Gastroesophageal sphincter (tissue), 4 donors: Measurements from ENCODE around the gene ZBTB40. TPM values are rescaled to one million over a fixed set of nuclear protein-coding genes. Genes with fewer than 3 reads are reported as not detected.
A peak's percentile ranks its signal among the peaks of the same experiment; 100 is the strongest.

Source experiments
- ATAC-seq: fragments of 150-250 bp; one replicate; pipeline ENCODE4 v1.9.1; 2016; ENCODE audit warnings: mild to moderate bottlenecking, moderate library complexity
- H3K27ac ChIP-seq, 4 donors: fragments of 200-600 bp; sonication (generic) in 3 of 4; 1 replicate in 3 of 4; 2 replicates in 1 of 4; pipeline ENCODE4 v1.5.1; 2016 to 2019
- H3K27me3 ChIP-seq: fragments of 200-600 bp; sonication (generic); one replicate; pipeline ENCODE4 v1.5.1; 2019
- H3K36me3 ChIP-seq, 2 donors: fragments of 200-600 bp; sonication (generic); one replicate each; pipeline ENCODE4 v1.5.1; 2019; ENCODE audit warnings: control low read depth in 1 of 2
- H3K4me1 ChIP-seq, 3 donors: fragments of 200-600 bp; sonication (generic); 1 replicate in 2 of 3; 2 replicates in 1 of 3; pipeline ENCODE4 v1.5.1; 2016 to 2019; ENCODE audit warnings: control low read depth in 2 of 3
- H3K4me3 ChIP-seq, 2 donors: fragments of 200-600 bp; sonication (generic); one replicate each; pipeline ENCODE4 v1.5.1; 2019; ENCODE audit warnings: mild to moderate bottlenecking in 1 of 2, moderate library complexity in 1 of 2
- H3K9me3 ChIP-seq, 3 donors: fragments of 200-600 bp; sonication (generic); one replicate each; pipeline ENCODE4 v1.5.1; 2017 to 2019; ENCODE audit warnings: control low read depth in 2 of 3
- EP300 ChIP-seq: sonication (generic); formaldehyde crosslinking; IDR thresholded peaks from one replicate; pipeline ENCODE4 v1.6.1; 2017; ENCODE audit warnings: antibody characterized with exemption, mild to moderate bottlenecking
- POLR2A ChIP-seq, 2 donors: fragments of 450-650 bp; IDR thresholded peaks; one replicate each; pipeline ENCODE4 v1.6.1; 2017; ENCODE audit warnings: antibody characterized with exemption in 2 of 2, mild to moderate bottlenecking in 2 of 2, moderate library complexity in 1 of 2
- POLR2AphosphoS5 ChIP-seq: sonication (generic); formaldehyde crosslinking; IDR thresholded peaks from one replicate; pipeline ENCODE4 v1.6.1; 2017; ENCODE audit warnings: antibody characterized with exemption
- WGBS, 2 donors: methylation state at CpG; one replicate each; pipeline ENCODE4 v1.1.5; 2018; ENCODE audit warnings: low coverage in 1 of 2; 5-methylcytosine and 5-hydroxymethylcytosine counted together
- total RNA-seq, 4 donors: library from RNA; depleted of rRNA; stranded (reverse); fragments of >200 nt; gene quantifications; one replicate each; pipeline ENCODE4 v1.1.0, GENCODE V29; 2016
- TF ChIP-seq, protein P1 (sequence below), 4 experiments: fragments of 200-600 bp in 2 of 4; fragments of 450-650 bp in 2 of 4; sonication (generic) in 1 of 4; IDR thresholded peaks; one replicate each; pipeline ENCODE4 v1.5.1; 2017 to 2019; ENCODE audit warnings: antibody characterized with exemption in 4 of 4, mild to moderate bottlenecking in 2 of 4, moderate library complexity in 2 of 4

The ZBTB40 gene, protein sequence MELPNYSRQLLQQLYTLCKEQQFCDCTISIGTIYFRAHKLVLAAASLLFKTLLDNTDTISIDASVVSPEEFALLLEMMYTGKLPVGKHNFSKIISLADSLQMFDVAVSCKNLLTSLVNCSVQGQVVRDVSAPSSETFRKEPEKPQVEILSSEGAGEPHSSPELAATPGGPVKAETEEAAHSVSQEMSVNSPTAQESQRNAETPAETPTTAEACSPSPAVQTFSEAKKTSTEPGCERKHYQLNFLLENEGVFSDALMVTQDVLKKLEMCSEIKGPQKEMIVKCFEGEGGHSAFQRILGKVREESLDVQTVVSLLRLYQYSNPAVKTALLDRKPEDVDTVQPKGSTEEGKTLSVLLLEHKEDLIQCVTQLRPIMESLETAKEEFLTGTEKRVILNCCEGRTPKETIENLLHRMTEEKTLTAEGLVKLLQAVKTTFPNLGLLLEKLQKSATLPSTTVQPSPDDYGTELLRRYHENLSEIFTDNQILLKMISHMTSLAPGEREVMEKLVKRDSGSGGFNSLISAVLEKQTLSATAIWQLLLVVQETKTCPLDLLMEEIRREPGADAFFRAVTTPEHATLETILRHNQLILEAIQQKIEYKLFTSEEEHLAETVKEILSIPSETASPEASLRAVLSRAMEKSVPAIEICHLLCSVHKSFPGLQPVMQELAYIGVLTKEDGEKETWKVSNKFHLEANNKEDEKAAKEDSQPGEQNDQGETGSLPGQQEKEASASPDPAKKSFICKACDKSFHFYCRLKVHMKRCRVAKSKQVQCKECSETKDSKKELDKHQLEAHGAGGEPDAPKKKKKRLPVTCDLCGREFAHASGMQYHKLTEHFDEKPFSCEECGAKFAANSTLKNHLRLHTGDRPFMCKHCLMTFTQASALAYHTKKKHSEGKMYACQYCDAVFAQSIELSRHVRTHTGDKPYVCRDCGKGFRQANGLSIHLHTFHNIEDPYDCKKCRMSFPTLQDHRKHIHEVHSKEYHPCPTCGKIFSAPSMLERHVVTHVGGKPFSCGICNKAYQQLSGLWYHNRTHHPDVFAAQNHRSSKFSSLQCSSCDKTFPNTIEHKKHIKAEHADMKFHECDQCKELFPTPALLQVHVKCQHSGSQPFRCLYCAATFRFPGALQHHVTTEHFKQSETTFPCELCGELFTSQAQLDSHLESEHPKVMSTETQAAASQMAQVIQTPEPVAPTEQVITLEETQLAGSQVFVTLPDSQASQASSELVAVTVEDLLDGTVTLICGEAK
- total RNA-seq: 10 to 100 TPM; 13.8 to 28.2 (median 18.4) TPM

DNA sequence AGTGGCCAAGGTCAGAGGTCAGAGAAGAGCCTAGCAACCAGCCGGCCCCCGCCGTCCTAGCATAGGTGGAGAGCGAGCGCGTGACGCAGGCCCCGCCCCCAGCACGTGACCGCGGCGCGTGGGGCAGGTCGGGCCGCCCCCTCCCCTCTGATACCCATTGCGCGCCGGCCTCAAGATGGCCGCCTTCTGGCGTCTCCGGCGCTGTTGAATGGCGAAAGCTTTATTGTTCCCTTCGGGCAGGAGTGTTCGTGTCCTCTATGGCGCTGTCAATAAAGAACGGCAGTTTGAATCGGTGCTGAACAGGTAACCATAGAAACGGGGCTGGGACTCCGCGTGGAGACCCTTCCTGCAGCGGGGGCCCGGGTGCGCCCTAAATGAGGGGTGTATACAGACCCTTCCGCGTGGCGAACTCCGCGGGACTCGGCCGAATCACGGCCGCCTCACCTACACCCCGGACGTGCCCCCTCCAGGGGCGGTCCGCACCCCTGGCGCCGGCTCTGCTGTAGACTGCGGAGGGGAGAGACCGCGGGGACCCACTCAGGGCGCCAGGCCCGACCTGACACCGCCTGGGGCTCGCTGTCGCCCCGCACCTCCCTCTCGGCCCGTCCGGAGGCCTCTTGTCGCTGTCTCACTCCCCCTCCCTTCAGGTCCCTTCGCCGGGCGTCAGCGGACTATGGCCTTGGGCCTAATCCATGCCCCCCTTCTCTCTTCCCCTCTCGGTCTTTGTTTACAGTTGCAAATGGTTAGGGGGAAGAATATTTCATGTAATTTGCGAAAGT, at the start of gene ZBTB40:
TSS of gene ZBTB40 (plus strand) at position 150 of the 779 bp plus-strand sequence. CDS start 38,098 bp downstream, outside the sequence.
- H3K9me3 ChIP-seq: no peaks in the 10 kb centered on the region
- peak; percentile 95 for ATAC-seq
- no peaks in the 10 kb centered on the region for H3K36me3 ChIP-seq
- peak; percentile 23 to 58 for TF ChIP-seq POLR2A (IDR thresholded peaks at IDR 0.05)
- no peak for TF ChIP-seq EP300
- TF ChIP-seq POLR2AphosphoS5: peak; percentile 94
- peak within 1 kb of the TSS; percentile 73 to 79 for H3K4me3 ChIP-seq
- no peaks in the 10 kb centered on the region for H3K27me3 ChIP-seq
- 1 to 2% methylated on average over 12 to 32 of the region's 68 CpGs for WGBS, 2 donors
- H3K27ac ChIP-seq: peak within 1 kb of the TSS; percentile 87 to 98 (median 95)
- peaks cover 0 to 58% (median 12%) of the 10 kb centered on the region in 3 donors for H3K4me1 ChIP-seq

DNA sequence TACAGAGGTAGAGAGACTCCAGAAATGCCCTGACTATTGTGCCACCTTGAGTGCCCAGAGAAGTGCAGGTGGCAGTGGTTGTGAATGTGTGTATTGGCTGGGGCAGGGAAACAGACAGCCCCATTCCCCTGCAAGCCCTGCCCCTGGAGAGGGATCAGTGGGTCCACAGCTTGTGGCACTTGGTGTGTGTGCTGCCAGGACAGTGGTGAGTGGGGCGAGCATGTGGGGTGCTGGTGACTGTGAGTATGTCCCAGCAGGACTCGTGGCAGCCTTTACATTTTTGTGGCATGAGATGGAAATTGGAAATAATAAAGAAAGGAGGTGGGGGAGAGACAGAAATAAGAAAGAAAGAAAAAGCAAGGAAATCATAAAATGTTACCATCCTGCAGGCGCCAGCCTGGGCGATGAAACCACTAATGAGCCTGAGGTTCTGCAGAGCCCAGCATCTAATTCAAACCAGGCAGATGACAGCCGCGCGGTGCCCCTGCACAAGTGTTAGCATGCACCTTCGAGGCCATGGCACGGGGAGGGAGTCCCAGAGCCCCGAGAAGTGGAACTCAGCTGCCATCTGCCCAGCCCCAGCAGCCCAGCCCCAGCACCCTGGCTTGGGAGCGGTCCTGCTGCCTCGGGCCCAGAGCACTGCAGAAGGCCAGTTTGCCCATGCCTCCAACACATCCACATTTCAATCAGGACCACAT, 49.1 kb upstream of the ZBTB40 start:
- H3K27ac ChIP-seq: no peak overlapping the region
- H3K4me3 ChIP-seq: no peak overlapping the region
- ATAC-seq: no peak
- no peak for TF ChIP-seq POLR2A (IDR thresholded peaks at IDR 0.05)
- TF ChIP-seq, protein P1, sequence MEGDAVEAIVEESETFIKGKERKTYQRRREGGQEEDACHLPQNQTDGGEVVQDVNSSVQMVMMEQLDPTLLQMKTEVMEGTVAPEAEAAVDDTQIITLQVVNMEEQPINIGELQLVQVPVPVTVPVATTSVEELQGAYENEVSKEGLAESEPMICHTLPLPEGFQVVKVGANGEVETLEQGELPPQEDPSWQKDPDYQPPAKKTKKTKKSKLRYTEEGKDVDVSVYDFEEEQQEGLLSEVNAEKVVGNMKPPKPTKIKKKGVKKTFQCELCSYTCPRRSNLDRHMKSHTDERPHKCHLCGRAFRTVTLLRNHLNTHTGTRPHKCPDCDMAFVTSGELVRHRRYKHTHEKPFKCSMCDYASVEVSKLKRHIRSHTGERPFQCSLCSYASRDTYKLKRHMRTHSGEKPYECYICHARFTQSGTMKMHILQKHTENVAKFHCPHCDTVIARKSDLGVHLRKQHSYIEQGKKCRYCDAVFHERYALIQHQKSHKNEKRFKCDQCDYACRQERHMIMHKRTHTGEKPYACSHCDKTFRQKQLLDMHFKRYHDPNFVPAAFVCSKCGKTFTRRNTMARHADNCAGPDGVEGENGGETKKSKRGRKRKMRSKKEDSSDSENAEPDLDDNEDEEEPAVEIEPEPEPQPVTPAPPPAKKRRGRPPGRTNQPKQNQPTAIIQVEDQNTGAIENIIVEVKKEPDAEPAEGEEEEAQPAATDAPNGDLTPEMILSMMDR (IDR thresholded peaks at IDR 0.05): no peak
- no peak for TF ChIP-seq POLR2AphosphoS5
- no peak for TF ChIP-seq EP300
- H3K36me3 ChIP-seq: no peaks in the 10 kb centered on the region
- no peaks in the 10 kb centered on the region for H3K4me1 ChIP-seq
- H3K27me3 ChIP-seq: peaks cover 92% of the 10 kb centered on the region
- H3K9me3 ChIP-seq: no peaks in the 10 kb centered on the region
- 75 to 76% methylated on average over 4 to 10 of the region's 12 CpGs for WGBS, 2 donors

GRCh38 chr1:22404486-22404885, 47.2 kb upstream of the ZBTB40 start:
- H3K4me1 ChIP-seq: no peaks in the 10 kb centered on the region
- ATAC-seq: no peak
- no peak overlapping the region for H3K4me3 ChIP-seq
- H3K27me3 ChIP-seq: peaks cover 74% of the 10 kb centered on the region
- TF ChIP-seq, protein P1 (IDR thresholded peaks at IDR 0.05): no peak
- TF ChIP-seq POLR2A (IDR thresholded peaks at IDR 0.05) (no peak), POLR2AphosphoS5 (no peak), EP300 (no peak)
- 72 to 85% methylated on average over 5 of the region's 5 CpGs for WGBS, 2 donors
- H3K36me3 ChIP-seq: no peaks in the 10 kb centered on the region
- H3K27ac ChIP-seq: no peak overlapping the region
- no peaks in the 10 kb centered on the region for H3K9me3 ChIP-seq

GRCh38 chr1:22406722-22407495, 44.7 kb upstream of the ZBTB40 start:
- TF ChIP-seq EP300 (no peak), POLR2A (IDR thresholded peaks at IDR 0.05) (no peak), POLR2AphosphoS5 (no peak)
- TF ChIP-seq, protein P1 (IDR thresholded peaks at IDR 0.05): no peak
- no peaks in the 10 kb centered on the region for H3K4me1 ChIP-seq
- no peak overlapping the region for H3K27ac ChIP-seq
- H3K27me3 ChIP-seq: peaks cover 50% of the 10 kb centered on the region
- no peak overlapping the region for H3K4me3 ChIP-seq
- no peaks in the 10 kb centered on the region for H3K9me3 ChIP-seq
- 68 to 77% methylated on average over 4 to 9 of the region's 13 CpGs for WGBS, 2 donors
- no peaks in the 10 kb centered on the region for H3K36me3 ChIP-seq
- no peak for ATAC-seq
